Measurements from ENCODE around the gene CMKLR1. TPM values are rescaled to one million over a fixed set of nuclear protein-coding genes. Genes with fewer than 3 reads are reported as not detected.
A peak's percentile ranks its signal among the peaks of the same experiment; 100 is the strongest.

The CMKLR1 gene
- total and polyA plus RNA-seq, 2 donors (not counting 3 experiments of a cell fraction or from before 2014, with no cell fraction given): 0.61 TPM; not detected in 1

GRCh38 chr12:108297895-108298760 is 41.0 kb downstream of the CMKLR1 start:
- FAIRE-seq (peak; percentile 65), DNase-seq (ENCODE audit: low read depth, low spot score) (no peak)
- POLR2A ChIA-PET: no interaction called here
- TF ChIP-seq POLR2AphosphoS5 (IDR thresholded peaks at IDR 0.05; ENCODE audit: insufficient read depth, low read depth, low read length): no peak
- no peak for TF ChIP-seq GATA2 (IDR thresholded peaks at IDR 0.05; ENCODE audit: insufficient read depth, insufficient read length, low read depth, low read length)
- TF ChIP-seq MYC (IDR thresholded peaks at IDR 0.05; ENCODE audit: low read depth, low read length): no peak
- no peak for TF ChIP-seq EZH2 (IDR thresholded peaks at IDR 0.05; ENCODE audit: borderline replicate concordance, low read depth, low read length, severe bottlenecking)
- no peak for TF ChIP-seq MAX (IDR thresholded peaks at IDR 0.05; ENCODE audit: insufficient read depth, insufficient read length)
- no peak for TF ChIP-seq CTCF (IDR thresholded peaks at IDR 0.05; ENCODE audit: extremely low read depth in 1 of 2, insufficient read depth in 1 of 2, low read depth in 1 of 2, low read length in 2 of 2)
- no peak for TF ChIP-seq FOS (IDR thresholded peaks at IDR 0.05; ENCODE audit: borderline replicate concordance, insufficient read depth, low read length)
- TF ChIP-seq POLR2A (IDR thresholded peaks at IDR 0.05; ENCODE audit: low read depth, low read length): no peak
- no peak for TF ChIP-seq JUN (IDR thresholded peaks at IDR 0.05; ENCODE audit: borderline replicate concordance, insufficient read depth, insufficient read length, low read depth)
- peaks cover 35% of the 10 kb centered on the region for H3K4me1 ChIP-seq (ENCODE audit: control insufficient read depth, extremely low read depth, insufficient read depth, low read length)
- no peaks in the 10 kb centered on the region for H3K9me1 ChIP-seq (replicated peaks; ENCODE audit: control insufficient read depth, extremely low read depth, insufficient read depth, low read length)
- no peak overlapping the region for H2AFZ ChIP-seq (ENCODE audit: low read depth, low read length)
- H3K4me3 ChIP-seq (replicated peaks in 1 of 3; ENCODE audit: insufficient read depth in 1 of 3, low read depth in 1 of 3, low read length in 3 of 3): no peak overlapping the region
- CTCF ChIA-PET: no interaction called here
- BruUV-seq (replicated peaks): no TSS peak
- no peak overlapping the region for H3K4me2 ChIP-seq (ENCODE audit: insufficient read depth, low read length)
- no peak overlapping the region for H3K9ac ChIP-seq (replicated peaks; ENCODE audit: extremely low read depth, insufficient read depth, low read length)
- no peak overlapping the region for H3K27ac ChIP-seq (ENCODE audit: insufficient read depth, low read depth, low read length)
- H4K20me1 ChIP-seq (replicated peaks; ENCODE audit: control insufficient read depth, extremely low read depth, insufficient read depth, low read length): no peaks in the 10 kb centered on the region
- dilution Hi-C loops (cut with MboI; ENCODE audit: extremely low pct_ligation_motif_present, low sequenced_read_pairs): no loop called here
- no peaks in the 10 kb centered on the region for H3K27me3 ChIP-seq (ENCODE audit: control insufficient read depth in 2 of 2, insufficient read depth in 2 of 2, low read length in 2 of 2)
- H3K79me2 ChIP-seq (ENCODE audit: control insufficient read depth, insufficient read depth, low read length): no peaks in the 10 kb centered on the region
- H3K9me3 ChIP-seq (replicated peaks; ENCODE audit: control insufficient read depth, insufficient read depth, low read length): no peaks in the 10 kb centered on the region
- intact Hi-C loops (cut with micrococcal nuclease): loop anchor here (1.0 kb wide), 1 partner anchor 7 kb away; no protein-coding TSS in a partner anchor
- H3K36me3 ChIP-seq (ENCODE audit: control insufficient read depth in 2 of 2, extremely low read depth in 1 of 2, insufficient read depth in 2 of 2, low read length in 2 of 2): no peaks in the 10 kb centered on the region
